DND-41 (cell line): Measurements from ENCODE around the gene RPS15.

ENCODE experiments used
- ATAC-seq: fragments of 200-7000 bp; cut with Tn5 transposase; 3 replicates; pipeline ENCODE4 v1.9.1; 2021; ENCODE audit warnings: low read depth; ENCODE audit not compliant: insufficient read depth
- DNase-seq: peaks from one replicate; pipeline ENCODE4 v3.0.0-alpha.2; 2020
- H2AFZ ChIP-seq: 2 replicates; pipeline ENCODE4 v1.6.0; 2012; ENCODE audit warnings: low read depth, low read length
- H3K27ac ChIP-seq: 2 replicates; pipeline ENCODE4 v1.5.1; 2012; ENCODE audit warnings: low read length, inconsistent platforms
- H3K27me3 ChIP-seq: fragments of 200-600 bp; sonication (generic); 2 replicates; pipeline ENCODE4 v1.6.0; 2012; ENCODE audit warnings: low read length, mild to moderate bottlenecking, inconsistent platforms; ENCODE audit not compliant: insufficient read depth, poor library complexity
- H3K36me3 ChIP-seq: 2 replicates; pipeline ENCODE4 v1.5.1; 2012; ENCODE audit warnings: low read length, inconsistent platforms; ENCODE audit not compliant: insufficient read depth
- H3K4me1 ChIP-seq: 2 replicates; pipeline ENCODE4 v1.5.1; 2012; ENCODE audit warnings: mild to moderate bottlenecking, low read length; ENCODE audit not compliant: insufficient read depth
- H3K4me2 ChIP-seq: 2 replicates; pipeline ENCODE4 v1.6.0; 2012; ENCODE audit warnings: mild to moderate bottlenecking, moderate library complexity, low read length, inconsistent platforms; ENCODE audit not compliant: insufficient read depth
- H3K4me3 ChIP-seq, 2 experiments: fragments of 200-600 bp in 1 of 2; shearing (Covaris generic) in 1 of 2; 2 replicates each; pipeline ENCODE4 v1.5.1; 2012 to 2016; ENCODE audit warnings: inconsistent platforms in 2 of 2, low read length in 2 of 2, mild to moderate bottlenecking in 2 of 2, low read depth in 1 of 2, moderate library complexity in 1 of 2
- H3K79me2 ChIP-seq: 2 replicates; pipeline ENCODE4 v1.6.0; 2012; ENCODE audit warnings: low read length, inconsistent platforms; ENCODE audit not compliant: insufficient read depth
- H3K9ac ChIP-seq: 2 replicates; pipeline ENCODE4 v1.6.0; 2012; ENCODE audit warnings: low read depth, mild to moderate bottlenecking, inconsistent platforms, low read length, moderate library complexity
- H3K9me3 ChIP-seq: 2 replicates; pipeline ENCODE4 v1.5.1; 2012; ENCODE audit warnings: low read length, moderate library complexity, mild to moderate bottlenecking, inconsistent platforms; ENCODE audit not compliant: insufficient read depth, severe bottlenecking
- H4K20me1 ChIP-seq: 2 replicates; pipeline ENCODE4 v1.6.0; 2012; ENCODE audit warnings: low read length; ENCODE audit not compliant: insufficient read depth
- EZH2 ChIP-seq: IDR thresholded peaks from 3 replicates; pipeline ENCODE4 v1.6.1; 2012; ENCODE audit warnings: borderline replicate concordance, low read depth, mild to moderate bottlenecking, moderate library complexity, low read length, inconsistent platforms; ENCODE audit not compliant: severe bottlenecking
- TF ChIP-seq, protein P1 (sequence below): IDR thresholded peaks from 2 replicates; pipeline ENCODE4 v1.5.1; 2012; ENCODE audit warnings: borderline replicate concordance, low read length, moderate library complexity, mild to moderate bottlenecking; ENCODE audit not compliant: poor library complexity, severe bottlenecking; ENCODE audit errors: extremely low read depth

RPS15 gene

DNA sequence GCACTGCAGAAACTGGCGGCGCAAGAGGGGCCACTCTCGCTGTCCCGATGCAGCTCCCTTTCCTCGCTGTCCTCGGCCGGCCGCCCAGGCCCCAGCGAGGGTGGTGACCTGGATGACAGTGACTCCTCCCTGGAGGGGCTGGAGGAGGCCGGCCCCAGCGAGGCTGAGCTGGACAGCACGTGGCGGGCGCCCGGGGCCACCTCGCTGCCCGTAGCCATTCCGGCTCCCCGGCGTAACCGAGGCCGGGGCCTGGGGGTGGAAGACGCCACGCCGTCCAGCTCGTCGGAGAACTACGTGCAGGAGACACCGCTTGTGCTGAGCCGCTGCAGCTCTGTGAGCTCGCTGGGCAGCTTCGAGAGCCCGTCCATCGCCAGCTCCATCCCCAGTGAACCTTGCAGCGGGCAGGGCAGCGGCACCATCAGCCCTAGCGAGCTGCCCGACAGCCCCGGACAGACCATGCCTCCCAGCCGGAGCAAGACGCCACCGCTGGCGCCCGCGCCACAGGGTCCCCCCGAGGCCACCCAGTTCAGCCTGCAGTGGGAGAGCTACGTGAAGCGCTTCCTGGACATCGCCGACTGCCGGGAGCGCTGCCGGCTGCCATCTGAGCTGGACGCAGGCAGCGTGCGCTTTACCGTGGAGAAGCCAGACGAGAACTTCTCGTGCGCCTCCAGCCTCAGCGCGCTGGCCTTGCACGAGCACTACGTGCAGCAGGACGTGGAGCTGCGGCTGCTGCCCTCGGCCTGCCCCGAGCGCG, 28.4 kb downstream of the RPS15 start:
- Histone ChIP-seq H4K20me1 (peaks cover 39% of the 10 kb centered on the region), H3K4me2 (no peak overlapping the region), H3K36me3 (no peaks in the 10 kb centered on the region), H3K4me3 (no peak overlapping the region), H3K9me3 (no peaks in the 10 kb centered on the region), H3K27me3 (no peaks in the 10 kb centered on the region), H3K79me2 (no peaks in the 10 kb centered on the region), H3K27ac (no peak overlapping the region), H3K4me1 (peaks cover 16% of the 10 kb centered on the region), H2AFZ (no peak overlapping the region), H3K9ac (no peak overlapping the region)
- ATAC-seq (no peak), DNase-seq (no peak)
- no peak for TF ChIP-seq EZH2
- TF ChIP-seq, protein P1, sequence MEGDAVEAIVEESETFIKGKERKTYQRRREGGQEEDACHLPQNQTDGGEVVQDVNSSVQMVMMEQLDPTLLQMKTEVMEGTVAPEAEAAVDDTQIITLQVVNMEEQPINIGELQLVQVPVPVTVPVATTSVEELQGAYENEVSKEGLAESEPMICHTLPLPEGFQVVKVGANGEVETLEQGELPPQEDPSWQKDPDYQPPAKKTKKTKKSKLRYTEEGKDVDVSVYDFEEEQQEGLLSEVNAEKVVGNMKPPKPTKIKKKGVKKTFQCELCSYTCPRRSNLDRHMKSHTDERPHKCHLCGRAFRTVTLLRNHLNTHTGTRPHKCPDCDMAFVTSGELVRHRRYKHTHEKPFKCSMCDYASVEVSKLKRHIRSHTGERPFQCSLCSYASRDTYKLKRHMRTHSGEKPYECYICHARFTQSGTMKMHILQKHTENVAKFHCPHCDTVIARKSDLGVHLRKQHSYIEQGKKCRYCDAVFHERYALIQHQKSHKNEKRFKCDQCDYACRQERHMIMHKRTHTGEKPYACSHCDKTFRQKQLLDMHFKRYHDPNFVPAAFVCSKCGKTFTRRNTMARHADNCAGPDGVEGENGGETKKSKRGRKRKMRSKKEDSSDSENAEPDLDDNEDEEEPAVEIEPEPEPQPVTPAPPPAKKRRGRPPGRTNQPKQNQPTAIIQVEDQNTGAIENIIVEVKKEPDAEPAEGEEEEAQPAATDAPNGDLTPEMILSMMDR = no peak

DNA sequence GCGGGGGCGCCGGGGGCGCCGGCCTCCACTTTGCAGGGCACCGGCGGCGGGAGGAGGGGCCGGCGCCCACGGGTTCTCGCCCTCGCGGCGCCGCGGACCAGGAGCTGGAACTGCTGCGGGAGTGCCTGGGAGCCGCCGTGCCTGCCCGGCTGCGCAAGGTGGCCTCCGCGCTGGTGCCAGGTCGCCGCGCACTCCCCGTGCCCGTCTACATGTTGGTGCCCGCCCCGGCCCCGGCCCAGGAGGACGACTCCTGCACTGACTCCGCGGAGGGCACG, 29.0 kb downstream of the RPS15 start:
- Histone ChIP-seq H3K9me3 (no peaks in the 10 kb centered on the region), H3K27ac (no peak overlapping the region), H3K4me3 (no peak overlapping the region), H3K27me3 (no peaks in the 10 kb centered on the region), H2AFZ (no peak overlapping the region), H4K20me1 (peaks cover 44% of the 10 kb centered on the region), H3K4me2 (no peak overlapping the region), H3K79me2 (no peaks in the 10 kb centered on the region), H3K4me1 (peaks cover 21% of the 10 kb centered on the region), H3K36me3 (no peaks in the 10 kb centered on the region), H3K9ac (no peak overlapping the region)
- ATAC-seq (no peak), DNase-seq (no peak)
- TF ChIP-seq EZH2 = no peak
- TF ChIP-seq, protein P1 = no peak

DNA sequence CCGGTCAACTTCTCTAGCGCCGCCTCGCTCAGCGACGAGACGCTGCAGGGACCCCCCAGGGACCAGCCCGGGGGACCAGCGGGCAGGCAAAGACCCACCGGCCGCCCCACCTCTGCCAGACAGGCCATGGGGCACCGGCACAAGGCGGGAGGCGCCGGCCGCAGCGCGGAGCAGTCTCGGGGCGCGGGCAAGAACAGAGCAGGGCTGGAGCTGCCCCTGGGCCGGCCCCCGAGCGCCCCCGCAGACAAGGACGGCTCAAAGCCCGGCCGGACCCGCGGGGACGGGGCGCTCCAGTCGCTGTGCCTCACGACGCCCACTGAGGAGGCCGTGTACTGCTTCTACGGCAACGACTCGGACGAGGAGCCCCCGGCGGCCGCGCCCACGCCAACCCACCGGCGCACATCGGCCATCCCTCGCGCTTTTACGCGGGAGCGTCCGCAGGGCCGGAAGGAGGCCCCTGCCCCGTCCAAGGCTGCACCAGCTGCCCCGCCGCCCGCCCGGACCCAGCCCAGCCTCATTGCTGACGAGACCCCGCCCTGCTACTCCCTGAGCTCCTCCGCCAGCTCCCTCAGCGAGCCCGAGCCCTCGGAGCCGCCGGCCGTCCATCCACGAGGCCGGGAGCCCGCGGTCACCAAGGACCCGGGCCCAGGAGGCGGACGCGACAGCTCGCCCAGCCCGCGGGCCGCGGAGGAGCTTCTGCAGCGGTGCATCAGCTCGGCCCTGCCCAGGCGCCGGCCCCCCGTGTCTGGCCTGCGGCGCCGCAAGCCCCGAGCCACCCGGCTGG, 29.5 kb downstream of the RPS15 start:
- Histone ChIP-seq H3K36me3 (no peaks in the 10 kb centered on the region), H3K4me1 (peaks cover 23% of the 10 kb centered on the region), H3K9ac (no peak overlapping the region), H3K27me3 (no peaks in the 10 kb centered on the region), H3K9me3 (no peaks in the 10 kb centered on the region), H3K4me3 (no peak overlapping the region), H3K4me2 (no peak overlapping the region), H2AFZ (no peak overlapping the region), H4K20me1 (peaks cover 49% of the 10 kb centered on the region), H3K79me2 (peaks cover 1% of the 10 kb centered on the region; the same call in 1 of the 2 replicates), H3K27ac (no peak overlapping the region)
- TF ChIP-seq EZH2 = no peak
- TF ChIP-seq, protein P1 = no peak
- no peak for DNase-seq
- ATAC-seq = no peak
